ENCODE measurements around the gene GK2.

Gene GK2

DNA sequence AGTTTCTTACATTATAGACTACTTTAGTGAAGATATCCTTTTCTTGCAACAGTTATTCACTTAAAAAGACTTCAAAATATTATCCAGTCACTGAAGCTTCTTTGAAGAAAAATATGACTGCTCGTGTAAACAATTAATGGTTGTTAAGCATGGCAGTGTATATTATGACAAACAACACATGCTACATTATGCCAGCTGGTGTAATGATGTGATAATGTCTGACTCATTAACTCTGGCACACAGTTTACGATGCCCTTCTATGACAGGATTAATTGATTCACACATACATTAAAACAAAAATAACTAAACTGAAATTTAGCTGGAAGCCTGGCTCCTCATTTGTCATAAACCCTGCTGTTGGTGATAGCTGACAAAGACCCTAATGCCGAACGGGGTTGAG is 22.4 kb downstream of the GK2 start:
- no peak for DNase-seq (ENCODE audit: low spot score)

DNA sequence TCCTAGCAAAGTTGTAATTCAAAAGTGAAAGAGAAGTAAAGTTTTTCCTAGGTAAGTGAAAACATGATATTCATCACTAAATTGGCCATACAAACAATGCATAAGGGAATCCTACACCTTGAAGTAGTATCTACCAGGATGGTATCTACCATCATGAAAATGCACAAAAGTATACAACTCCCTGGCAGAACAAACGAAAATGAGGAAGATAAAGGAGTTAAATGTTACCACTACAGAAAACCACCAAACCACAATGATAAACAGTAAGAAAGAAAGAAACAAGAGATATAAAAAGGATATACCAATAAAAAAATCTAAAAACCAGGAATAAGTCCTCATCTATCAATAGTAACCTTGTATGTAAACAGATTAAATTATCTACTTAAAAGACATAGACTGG is 26.9 kb downstream of the GK2 start:
- DNase-seq (ENCODE audit: low spot score): no peak

GRCh38 chr4:79370026-79370425 is 38.0 kb downstream of the GK2 start:
- DNase-seq (ENCODE audit: low spot score): no peak

DNA sequence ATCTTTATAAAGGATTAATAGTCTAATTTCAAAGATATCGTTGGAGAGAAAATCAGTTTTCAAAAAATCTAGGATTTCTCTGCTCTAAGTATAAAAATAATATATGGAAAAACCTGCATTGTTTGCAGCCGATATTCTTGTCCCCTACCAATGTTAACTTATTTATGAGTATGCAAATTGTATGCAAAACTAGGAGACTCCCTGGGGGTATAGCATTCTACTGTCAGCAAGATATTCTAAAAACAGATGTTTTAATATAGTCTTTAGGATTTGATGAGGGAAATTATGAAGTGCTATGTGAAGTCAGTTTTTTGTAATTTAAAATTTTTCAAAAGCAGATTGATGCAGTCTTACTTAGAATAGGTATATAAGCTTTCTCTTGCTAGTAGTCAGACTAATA is 40.9 kb downstream of the GK2 start:
- DNase-seq (ENCODE audit: low spot score): no peak

- DNase-seq (ENCODE audit: low spot score): no peak
Measured at GRCh38 chr4:79366422-79366821, 41.6 kb downstream of the GK2 start.

- no peak for DNase-seq (ENCODE audit: low spot score)
Measured at GRCh38 chr4:79364061-79364460, 44.0 kb downstream of the GK2 start.

- DNase-seq (ENCODE audit: low spot score): no peak
Measured at GRCh38 chr4:79362626-79363025, 45.4 kb downstream of the GK2 start.

DNA sequence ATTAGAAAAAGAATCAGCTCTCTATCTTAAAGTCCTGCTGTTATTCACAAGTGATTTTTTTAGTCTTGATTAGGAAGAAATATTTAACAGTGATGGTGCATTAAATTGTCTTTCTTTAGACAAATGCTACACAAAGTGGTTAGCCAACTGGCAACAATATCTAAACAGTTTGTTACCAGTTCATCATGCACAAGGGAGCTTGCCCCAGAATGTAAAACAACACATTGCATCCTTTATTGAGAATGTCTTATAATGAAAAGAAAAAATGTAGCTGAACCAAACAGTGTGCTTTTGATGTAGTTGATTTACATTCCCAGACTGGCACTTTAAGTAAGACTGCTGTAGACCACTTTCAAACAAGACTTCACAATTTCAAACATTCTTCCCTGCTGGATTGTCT is 48.0 kb downstream of the GK2 start:
- no peak for DNase-seq (ENCODE audit: low spot score)

DNA sequence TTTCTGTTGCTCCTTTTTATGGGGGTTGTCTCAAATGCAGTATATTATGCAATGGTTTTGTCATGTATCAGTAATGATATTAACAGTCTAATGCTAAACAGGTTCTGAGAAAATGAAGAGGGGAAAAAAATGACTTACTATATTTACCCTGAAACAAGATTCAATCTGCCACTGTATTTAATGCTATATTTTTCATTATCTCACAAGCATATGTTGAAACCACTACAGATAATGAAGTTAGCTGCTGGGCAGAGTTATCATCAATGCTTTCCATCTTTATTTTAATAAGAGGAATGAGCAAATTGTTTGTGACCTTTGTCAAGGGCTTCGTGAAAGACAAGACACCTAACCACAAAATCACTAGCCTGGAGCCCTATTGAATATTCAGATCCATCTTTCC is 49.6 kb downstream of the GK2 start:
- no peak for DNase-seq (ENCODE audit: low spot score)

DNA sequence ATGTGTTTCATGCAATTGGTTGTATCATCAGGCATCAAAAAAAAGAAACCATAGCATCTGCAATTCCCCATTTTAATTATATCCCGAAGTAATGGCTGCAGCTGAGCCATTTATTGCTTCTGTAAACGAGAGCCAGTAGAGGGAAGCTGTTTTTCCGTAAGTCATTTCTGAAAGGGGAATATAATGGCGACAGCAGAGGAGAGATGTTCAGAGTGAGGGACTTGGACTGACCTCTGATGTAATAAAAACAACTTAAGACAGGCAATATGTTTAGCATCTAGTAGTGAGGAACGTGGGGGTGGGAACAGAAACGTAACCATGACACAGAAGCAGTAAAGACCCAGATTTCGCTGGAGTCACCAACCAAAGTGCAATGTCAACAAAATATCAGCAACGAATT is 50.7 kb downstream of the GK2 start:
- no peak for DNase-seq (ENCODE audit: low spot score)

All from HuH-7 (cell line).